ENCODE data around the gene SAP30BP.

The SAP30BP gene

GRCh38 chr17:75666959-75667790, at the start of gene SAP30BP, which contains the start of gene RECQL5:
SAP30BP (plus strand) TSS chr17:75667338; CDS start chr17:75667373, 35 bp downstream.
RECQL5 (minus strand) TSS chr17:75667154; CDS start chr17:75666557, 597 bp downstream.
- peak; percentile 98 for DNase-seq (ENCODE audit: low read depth)

- no peak for DNase-seq (ENCODE audit: low read depth)
Measured at GRCh38 chr17:75617675-75618074, 49.5 kb upstream of the SAP30BP start.

GRCh38 chr17:75619506-75620431, 47.4 kb upstream of the SAP30BP start:
- peak; percentile 38 for DNase-seq (ENCODE audit: low read depth)

GRCh38 chr17:75621489-75621888, 45.6 kb upstream of the SAP30BP start:
- DNase-seq (ENCODE audit: low read depth), result no peak

GRCh38 chr17:75622076-75622475, 45.1 kb upstream of the SAP30BP start:
- DNase-seq (ENCODE audit: low read depth), result no peak

- DNase-seq (ENCODE audit: low read depth), result no peak
Measured at GRCh38 chr17:75622771-75623273, 44.3 kb upstream of the SAP30BP start.

- no peak for DNase-seq (ENCODE audit: low read depth)
Measured at GRCh38 chr17:75623386-75623785, 43.8 kb upstream of the SAP30BP start.

GRCh38 chr17:75624021-75624420, 43.1 kb upstream of the SAP30BP start:
- DNase-seq (ENCODE audit: low read depth), result no peak

- DNase-seq (ENCODE audit: low read depth), result no peak
Measured at GRCh38 chr17:75624714-75625345, 42.3 kb upstream of the SAP30BP start.

GRCh38 chr17:75625813-75626486, 41.2 kb upstream of the SAP30BP start:
- peak; percentile 23 for DNase-seq (ENCODE audit: low read depth)

GRCh38 chr17:75626496-75627038, 40.6 kb upstream of the SAP30BP start:
- DNase-seq (ENCODE audit: low read depth), result no peak

- no peak for DNase-seq (ENCODE audit: low read depth)
Measured at GRCh38 chr17:75627094-75627493, 40.0 kb upstream of the SAP30BP start.

- no peak for DNase-seq (ENCODE audit: low read depth)
Measured at GRCh38 chr17:75628425-75628824, 38.7 kb upstream of the SAP30BP start.

- DNase-seq (ENCODE audit: low read depth), result no peak
Measured at GRCh38 chr17:75629157-75629556, 38.0 kb upstream of the SAP30BP start.

- DNase-seq (ENCODE audit: low read depth), result no peak
Measured at GRCh38 chr17:75630071-75630917, 36.8 kb upstream of the SAP30BP start.

GRCh38 chr17:75631353-75631752, 35.8 kb upstream of the SAP30BP start:
- DNase-seq (ENCODE audit: low read depth), result no peak

GRCh38 chr17:75632428-75632827, 34.7 kb upstream of the SAP30BP start:
- no peak for DNase-seq (ENCODE audit: low read depth)

- DNase-seq (ENCODE audit: low read depth), result peak; percentile 89
Measured at GRCh38 chr17:75632863-75633485, 34.2 kb upstream of the SAP30BP start, which contains the start of gene SMIM5. SMIM5 (plus strand) TSS chr17:75633434; CDS start chr17:75640202, 6,768 bp downstream.
